Astrocyte (in vitro differentiated cells and primary cell): Measurements from ENCODE around the gene SLC15A1. TPM values are rescaled to one million over a fixed set of nuclear protein-coding genes. Genes with fewer than 3 reads are reported as not detected.

Experiments used
- DNase-seq: peaks from one replicate; pipeline ENCODE4 v3.0.0-alpha.2; 2010; ENCODE audit warnings: low read depth
- FAIRE-seq: peaks from 2 replicates; lab custom pipeline; 2011; peaks lifted over from hg19 to GRCh38; lab: Jason Lieb, UNC
- H2AFZ ChIP-seq: 2 replicates; pipeline ENCODE4 v1.6.0; 2012; ENCODE audit warnings: low read depth, low read length, inconsistent platforms
- H3K27ac ChIP-seq: 2 replicates; pipeline ENCODE4 v1.5.1; 2011; ENCODE audit warnings: low read depth, low read length, inconsistent platforms
- H3K27me3 ChIP-seq: 2 replicates; pipeline ENCODE4 v1.6.0; 2011; ENCODE audit warnings: low read length, inconsistent platforms; ENCODE audit not compliant: insufficient read depth
- H3K36me3 ChIP-seq: 2 replicates; pipeline ENCODE4 v1.5.1; 2011; ENCODE audit warnings: low read length, inconsistent platforms; ENCODE audit not compliant: insufficient read depth
- H3K4me1 ChIP-seq: 2 replicates; pipeline ENCODE4 v1.5.1; 2011; ENCODE audit warnings: low read length, inconsistent platforms; ENCODE audit not compliant: insufficient read depth
- H3K4me2 ChIP-seq: 2 replicates; pipeline ENCODE4 v1.6.0; 2012; ENCODE audit warnings: low read length, inconsistent platforms
- H3K4me3 ChIP-seq: 2 replicates; pipeline ENCODE4 v1.5.1; 2011; ENCODE audit warnings: low read depth, mild to moderate bottlenecking, low read length, inconsistent platforms; ENCODE audit not compliant: insufficient read depth
- H3K79me2 ChIP-seq: 2 replicates; pipeline ENCODE4 v1.6.0; 2012; ENCODE audit warnings: mild to moderate bottlenecking, low read length, inconsistent platforms; ENCODE audit not compliant: insufficient read depth
- H3K9ac ChIP-seq: 2 replicates; pipeline ENCODE4 v1.6.0; 2012; ENCODE audit warnings: mild to moderate bottlenecking, low read length, inconsistent platforms
- H3K9me3 ChIP-seq: 2 replicates; pipeline ENCODE4 v1.5.1; 2012; ENCODE audit warnings: low read depth, mild to moderate bottlenecking, low read length, inconsistent platforms; ENCODE audit not compliant: insufficient read depth
- H4K20me1 ChIP-seq: 2 replicates; pipeline ENCODE4 v1.6.0; 2012; ENCODE audit warnings: low read length, inconsistent platforms; ENCODE audit not compliant: insufficient read depth
- H3K27ac Mint-ChIP-seq: one replicate; pipeline ENCODE4 v1.8.0; 2021; ENCODE audit warnings: mild to moderate bottlenecking, mixed read lengths; ENCODE audit not compliant: unreplicated experiment
- H3K27me3 Mint-ChIP-seq: one replicate; pipeline ENCODE4 v1.8.0; 2021; ENCODE audit warnings: low read depth, mixed read lengths; ENCODE audit not compliant: unreplicated experiment
- H3K36me3 Mint-ChIP-seq: one replicate; pipeline ENCODE4 v1.8.0; 2021; ENCODE audit warnings: low read depth, mixed read lengths; ENCODE audit not compliant: unreplicated experiment
- H3K4me1 Mint-ChIP-seq: one replicate; pipeline ENCODE4 v1.8.0; 2021; ENCODE audit warnings: low read depth, mixed read lengths; ENCODE audit not compliant: unreplicated experiment
- H3K4me3 Mint-ChIP-seq: one replicate; pipeline ENCODE4 v1.8.0; 2021; ENCODE audit warnings: mild to moderate bottlenecking, moderate library complexity, mixed read lengths; ENCODE audit not compliant: unreplicated experiment
- H3K9me3 Mint-ChIP-seq: one replicate; pipeline ENCODE4 v1.8.0; 2021; ENCODE audit warnings: mild to moderate bottlenecking, mixed read lengths; ENCODE audit not compliant: unreplicated experiment
- EZH2 ChIP-seq: IDR thresholded peaks from 2 replicates; pipeline ENCODE4 v1.6.1; 2012; ENCODE audit warnings: mild to moderate bottlenecking, low read length, inconsistent platforms; ENCODE audit not compliant: insufficient read depth
- total RNA-seq: library from RNA; stranded (reverse); gene quantifications from 2 replicates; pipeline ENCODE4 v1.2.1, GENCODE V29; 2021
- TF ChIP-seq, protein P1 (sequence below): IDR thresholded peaks from 2 replicates; pipeline ENCODE4 v1.5.1; 2011; ENCODE audit warnings: low read depth, mild to moderate bottlenecking, inconsistent platforms, low read length, moderate library complexity; ENCODE audit not compliant: insufficient read depth

Gene SLC15A1
- total RNA-seq, 1 donor from 2014 or later = not detected

DNA sequence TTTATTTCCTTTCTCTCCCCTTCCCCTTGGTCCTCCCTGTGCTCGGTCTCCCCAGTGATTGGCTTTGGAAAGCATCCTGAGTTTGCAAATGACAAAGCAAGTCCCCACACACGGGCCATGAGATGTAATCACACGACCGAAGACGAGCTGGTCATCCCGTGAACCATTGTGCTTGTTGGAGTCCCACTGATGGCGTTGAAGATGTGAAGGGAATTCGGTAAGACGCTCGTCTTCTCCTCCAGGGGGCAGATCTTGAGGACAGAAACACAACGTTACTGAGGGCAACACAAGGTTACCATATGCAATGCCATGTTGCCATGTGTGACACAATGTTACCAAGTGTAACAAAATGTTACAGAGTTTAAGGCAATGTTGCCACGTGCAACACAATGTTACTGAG lies 42.0 kb upstream of the SLC15A1 start:
- no peak overlapping the region for H3K4me3 Mint-ChIP-seq
- H3K36me3 Mint-ChIP-seq = peaks cover 40% of the 10 kb centered on the region
- no peak for FAIRE-seq

DNA sequence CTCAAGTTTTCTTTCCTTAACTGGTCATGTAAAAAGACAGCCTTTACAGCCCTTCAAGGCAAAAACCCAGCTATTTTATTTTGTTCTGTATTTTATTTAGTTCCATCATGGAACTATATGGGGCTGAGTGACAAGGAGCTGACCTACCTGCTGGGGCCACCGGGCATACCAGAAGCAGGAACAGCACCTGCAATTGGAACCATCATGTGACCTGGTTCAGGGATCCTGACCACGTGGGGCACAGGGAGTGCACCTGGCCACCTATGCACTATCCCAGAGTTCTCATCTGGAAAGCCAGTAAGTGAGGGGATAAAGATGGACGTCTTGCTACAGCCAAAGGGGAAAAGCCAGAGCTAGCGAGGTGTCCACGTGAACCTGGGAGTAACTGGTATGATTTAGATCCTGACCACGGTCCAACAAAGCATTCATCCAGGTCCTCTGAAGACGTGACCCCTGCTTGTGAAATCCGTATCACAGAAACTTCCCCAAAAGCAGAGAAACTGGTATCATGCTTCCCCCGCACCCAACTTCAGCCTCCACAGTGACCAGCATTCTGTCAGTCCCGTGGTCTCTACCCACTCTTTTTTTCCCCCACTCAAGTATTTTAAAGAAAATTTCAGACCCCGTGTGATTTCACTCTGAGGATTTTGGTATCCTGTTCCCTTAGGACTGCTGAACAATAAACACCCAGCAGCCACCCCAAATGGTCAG lies 40.5 kb upstream of the SLC15A1 start:
- Histone ChIP-seq H3K36me3 (peaks cover 3% of the 10 kb centered on the region), H3K4me3 (no peak overlapping the region), H3K27ac (no peak overlapping the region), H3K9ac (no peak overlapping the region), H3K79me2 (no peaks in the 10 kb centered on the region), H4K20me1 (no peaks in the 10 kb centered on the region), H3K27me3 (no peaks in the 10 kb centered on the region), H3K9me3 (no peaks in the 10 kb centered on the region), H2AFZ (no peak overlapping the region), H3K4me2 (no peak overlapping the region), H3K4me1 (no peaks in the 10 kb centered on the region)
- H3K4me1 Mint-ChIP-seq = no peaks in the 10 kb centered on the region
- no peak for DNase-seq
- peaks cover 34% of the 10 kb centered on the region for H3K36me3 Mint-ChIP-seq
- FAIRE-seq = no peak
- H3K4me3 Mint-ChIP-seq = no peak overlapping the region
- no peak for TF ChIP-seq EZH2
- H3K27ac Mint-ChIP-seq = no peak overlapping the region
- H3K27me3 Mint-ChIP-seq = peaks cover 5% of the 10 kb centered on the region
- H3K9me3 Mint-ChIP-seq = peaks cover 4% of the 10 kb centered on the region

More for the DNA sequence above, 42.0 kb upstream of the SLC15A1 start:
- H2AFZ ChIP-seq = no peak overlapping the region
- no peak overlapping the region for H3K9ac ChIP-seq
- H3K27me3 Mint-ChIP-seq = no peaks in the 10 kb centered on the region
- H3K36me3 ChIP-seq = peaks cover 3% of the 10 kb centered on the region
- no peak overlapping the region for H3K27ac ChIP-seq
- peaks cover under 1% of the 10 kb centered on the region for H3K9me3 Mint-ChIP-seq
- H3K4me1 ChIP-seq = no peaks in the 10 kb centered on the region
- H3K27me3 ChIP-seq = no peaks in the 10 kb centered on the region
- H3K9me3 ChIP-seq = no peaks in the 10 kb centered on the region
- H4K20me1 ChIP-seq = no peaks in the 10 kb centered on the region
- DNase-seq = no peak
- H3K4me1 Mint-ChIP-seq = no peaks in the 10 kb centered on the region
- no peaks in the 10 kb centered on the region for H3K79me2 ChIP-seq
- H3K27ac Mint-ChIP-seq = no peak overlapping the region
- TF ChIP-seq EZH2 = no peak
- TF ChIP-seq, protein P1, sequence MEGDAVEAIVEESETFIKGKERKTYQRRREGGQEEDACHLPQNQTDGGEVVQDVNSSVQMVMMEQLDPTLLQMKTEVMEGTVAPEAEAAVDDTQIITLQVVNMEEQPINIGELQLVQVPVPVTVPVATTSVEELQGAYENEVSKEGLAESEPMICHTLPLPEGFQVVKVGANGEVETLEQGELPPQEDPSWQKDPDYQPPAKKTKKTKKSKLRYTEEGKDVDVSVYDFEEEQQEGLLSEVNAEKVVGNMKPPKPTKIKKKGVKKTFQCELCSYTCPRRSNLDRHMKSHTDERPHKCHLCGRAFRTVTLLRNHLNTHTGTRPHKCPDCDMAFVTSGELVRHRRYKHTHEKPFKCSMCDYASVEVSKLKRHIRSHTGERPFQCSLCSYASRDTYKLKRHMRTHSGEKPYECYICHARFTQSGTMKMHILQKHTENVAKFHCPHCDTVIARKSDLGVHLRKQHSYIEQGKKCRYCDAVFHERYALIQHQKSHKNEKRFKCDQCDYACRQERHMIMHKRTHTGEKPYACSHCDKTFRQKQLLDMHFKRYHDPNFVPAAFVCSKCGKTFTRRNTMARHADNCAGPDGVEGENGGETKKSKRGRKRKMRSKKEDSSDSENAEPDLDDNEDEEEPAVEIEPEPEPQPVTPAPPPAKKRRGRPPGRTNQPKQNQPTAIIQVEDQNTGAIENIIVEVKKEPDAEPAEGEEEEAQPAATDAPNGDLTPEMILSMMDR = no peak
- no peak overlapping the region for H3K4me2 ChIP-seq
- no peak overlapping the region for H3K4me3 ChIP-seq

DNA sequence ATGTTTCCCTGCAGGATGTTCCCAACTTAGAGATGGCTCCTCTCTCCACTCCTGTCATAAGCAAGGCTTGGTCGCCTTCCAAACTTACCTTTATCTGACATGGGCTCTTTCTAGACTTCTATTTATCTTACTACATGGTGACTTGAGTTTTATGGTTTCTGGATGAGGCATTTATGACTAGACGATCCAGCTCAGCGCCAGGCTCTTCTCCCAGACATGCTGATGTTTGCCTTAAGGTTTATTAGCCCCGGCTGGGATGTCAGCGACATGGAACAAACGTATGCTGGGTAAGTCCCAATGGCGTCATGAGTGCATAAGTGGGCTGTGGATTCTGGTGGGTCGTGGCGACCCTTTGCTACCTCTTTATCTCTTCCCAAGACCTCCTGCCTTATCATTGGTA lies 39.8 kb upstream of the SLC15A1 start:
- Histone ChIP-seq H3K9ac (no peak overlapping the region), H3K27me3 (no peaks in the 10 kb centered on the region), H3K79me2 (no peaks in the 10 kb centered on the region), H3K9me3 (no peaks in the 10 kb centered on the region), H3K36me3 (peaks cover 3% of the 10 kb centered on the region), H4K20me1 (no peaks in the 10 kb centered on the region), H3K4me1 (no peaks in the 10 kb centered on the region), H2AFZ (no peak overlapping the region), H3K27ac (no peak overlapping the region), H3K4me2 (no peak overlapping the region), H3K4me3 (no peak overlapping the region)
- TF ChIP-seq EZH2 = no peak
- TF ChIP-seq, protein P1 = no peak
- H3K27me3 Mint-ChIP-seq = peaks cover 12% of the 10 kb centered on the region
- peaks cover 4% of the 10 kb centered on the region for H3K9me3 Mint-ChIP-seq
- no peaks in the 10 kb centered on the region for H3K4me1 Mint-ChIP-seq
- FAIRE-seq (no peak), DNase-seq (no peak)
- no peak overlapping the region for H3K27ac Mint-ChIP-seq
- H3K4me3 Mint-ChIP-seq = no peak overlapping the region
- H3K36me3 Mint-ChIP-seq = peaks cover 29% of the 10 kb centered on the region
